GM18511 (cell line): ENCODE measurements around the gene KCNH8.
"Not testable (repeated sequence)": the region's sequence is repeated elsewhere in the genome, so short reads cannot be mapped to it uniquely, and the experiment has no call there.

Experiments
- ATAC-seq: cut with Tn5 transposase; IDR thresholded peaks from one replicate; pipeline ENCODE4 v1.9.1; 2021; ENCODE audit warnings: mild to moderate bottlenecking, moderate library complexity; ENCODE audit not compliant: unreplicated experiment

The KCNH8 gene

DNA sequence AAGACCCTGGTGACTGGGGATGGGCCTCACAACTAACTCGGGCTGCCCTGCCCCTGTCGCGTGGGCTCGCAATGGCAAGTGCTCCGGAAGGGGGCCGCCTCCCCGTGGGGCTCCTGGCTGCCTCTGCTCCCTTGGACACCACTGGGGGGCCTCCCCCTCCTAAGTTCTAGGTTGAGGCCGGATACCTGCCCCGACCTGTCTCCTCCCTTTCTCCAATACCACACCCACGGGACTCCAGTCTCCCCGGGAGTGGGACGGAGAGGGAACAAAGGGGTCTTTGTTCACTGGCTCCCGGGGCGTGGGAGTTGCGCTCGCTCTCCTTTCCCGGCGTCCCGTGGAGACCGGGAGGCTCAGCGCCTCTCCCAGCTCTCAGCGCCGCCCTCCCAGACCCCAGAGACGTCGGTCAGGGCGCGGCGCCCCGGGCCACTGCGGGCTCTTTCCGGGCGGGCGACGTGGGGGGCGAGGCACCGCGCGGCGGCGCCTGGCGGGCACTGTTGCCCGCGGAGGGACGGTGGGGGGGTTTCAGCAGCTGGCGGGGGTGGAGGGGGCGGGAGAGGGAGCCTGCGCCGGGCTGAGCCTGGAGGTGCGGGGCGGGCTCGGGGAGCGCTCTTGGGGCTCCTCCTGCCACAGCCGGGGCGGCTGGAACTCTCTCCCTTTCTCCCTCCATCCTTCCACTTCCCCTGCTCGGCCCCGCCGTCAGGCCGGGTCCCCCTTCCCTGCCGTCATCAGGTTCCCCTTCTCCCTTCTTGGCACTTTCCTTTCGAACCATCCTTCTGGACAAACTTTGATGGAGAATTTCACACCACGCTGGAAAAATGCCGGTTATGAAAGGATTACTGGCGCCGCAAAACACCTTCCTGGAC lies at the start of gene KCNH8:
Gene KCNH8 (plus strand): TSS at position 606 of the 863 bp plus-strand sequence. CDS start 210 bp downstream, at position 816.
- no peak for ATAC-seq

DNA sequence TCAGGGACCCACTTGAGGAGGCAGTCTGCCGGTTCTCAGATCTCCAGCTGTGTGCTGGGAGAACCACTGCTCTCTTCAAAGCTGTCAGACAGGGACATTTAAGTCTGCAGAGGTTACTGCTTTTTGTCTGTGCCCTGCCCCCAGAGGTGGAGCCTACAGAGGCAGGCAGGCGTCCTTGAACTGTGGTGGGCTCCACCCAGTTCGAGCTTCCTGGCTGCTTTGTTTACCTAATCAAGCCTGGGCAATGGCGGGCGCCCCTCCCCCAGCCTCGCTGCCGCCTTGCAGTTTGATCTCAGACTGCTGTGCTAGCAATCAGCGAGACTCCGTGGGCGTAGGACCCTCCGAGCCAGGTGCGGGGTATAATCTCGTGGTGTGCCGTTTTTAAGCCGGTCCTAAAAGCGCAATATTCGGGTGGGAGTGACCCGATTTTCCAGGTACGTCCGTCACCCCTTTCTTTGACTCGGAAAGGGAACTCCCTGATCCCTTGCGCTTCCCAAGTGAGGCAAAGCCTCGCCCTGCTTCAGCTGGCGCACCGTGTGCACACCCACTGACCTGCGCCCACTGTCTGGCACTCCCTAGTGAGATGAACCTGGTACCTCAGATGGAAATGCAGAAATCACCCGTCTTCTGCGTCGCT lies 45.5 kb upstream of the KCNH8 start:
- not testable (repeated sequence) for ATAC-seq

DNA sequence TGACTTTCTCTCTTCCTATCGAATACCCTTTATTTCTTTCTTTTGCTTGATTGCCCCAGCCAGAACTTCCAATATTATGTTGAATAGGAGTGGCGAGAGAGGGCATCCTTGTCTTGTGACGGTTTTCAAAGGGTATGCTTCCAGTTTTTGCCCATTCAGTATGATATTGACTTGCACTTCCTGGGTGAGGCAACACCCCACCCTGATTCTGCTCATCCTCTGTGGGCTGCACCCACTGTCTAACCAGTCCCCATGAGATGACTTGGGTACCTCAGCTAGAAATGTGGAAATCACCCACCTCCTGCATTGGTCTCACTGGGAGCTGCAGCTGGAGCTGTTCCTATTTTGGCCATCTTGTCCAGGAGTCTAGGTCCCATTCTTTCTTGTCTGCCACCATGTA lies 44.8 kb upstream of the KCNH8 start:
- ATAC-seq, result no peak

DNA sequence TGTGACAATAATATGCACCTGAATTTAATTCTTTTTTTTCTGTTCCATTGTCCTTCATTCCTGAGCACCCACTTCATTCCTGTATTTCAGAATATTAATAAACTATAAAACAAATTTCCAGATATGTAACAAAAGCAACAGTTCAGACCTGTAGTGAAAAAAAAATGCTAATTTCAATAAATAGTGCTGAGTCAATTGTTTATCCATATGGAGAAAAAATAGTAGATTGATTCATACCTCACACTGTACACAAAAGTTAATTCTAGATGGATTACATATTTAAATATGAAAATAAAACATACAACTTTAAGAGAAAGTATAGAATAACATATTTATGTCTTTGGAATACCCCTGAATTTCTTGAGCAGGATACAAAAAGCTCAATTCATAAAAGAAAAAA lies 43.9 kb upstream of the KCNH8 start:
- no peak for ATAC-seq

DNA sequence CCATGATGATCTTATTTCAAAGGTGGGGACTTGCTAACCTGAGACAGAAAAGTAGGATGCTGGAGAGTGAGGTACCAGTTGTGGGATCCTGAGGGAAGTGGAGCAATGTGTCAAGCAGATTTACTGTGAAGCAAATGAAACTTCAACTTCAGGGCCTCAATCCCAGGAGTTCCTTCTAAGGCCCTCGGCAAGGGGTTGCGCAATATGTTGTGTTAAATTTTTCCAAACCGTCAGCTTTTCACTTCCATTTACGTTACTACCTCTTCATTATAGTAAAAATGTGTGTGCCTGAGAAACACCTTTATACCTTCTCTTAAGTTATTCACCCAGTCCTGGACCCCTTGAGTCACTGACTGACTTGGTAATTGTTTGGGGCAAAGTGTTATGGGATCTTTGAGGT lies 42.5 kb upstream of the KCNH8 start:
- no peak for ATAC-seq

DNA sequence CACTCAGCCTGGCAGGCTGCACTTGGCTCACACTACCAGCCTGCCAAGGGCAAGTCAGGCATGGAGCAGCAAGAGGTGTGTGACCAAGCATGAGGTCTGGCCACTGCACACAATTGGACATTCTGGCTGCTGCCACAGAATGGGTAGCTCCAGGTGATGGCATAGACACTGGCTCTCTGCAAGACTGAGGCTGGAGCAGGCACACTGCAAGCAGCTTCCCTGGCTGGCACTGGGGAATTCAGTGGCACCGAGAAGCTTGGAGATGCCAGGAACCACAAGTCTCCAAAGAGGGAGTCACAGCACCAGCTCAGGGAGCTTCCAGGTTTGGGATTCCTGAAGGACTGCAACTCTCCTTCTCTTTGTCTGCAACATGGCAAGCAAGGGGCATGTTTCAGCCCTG lies 42.0 kb upstream of the KCNH8 start:
- no peak for ATAC-seq

DNA sequence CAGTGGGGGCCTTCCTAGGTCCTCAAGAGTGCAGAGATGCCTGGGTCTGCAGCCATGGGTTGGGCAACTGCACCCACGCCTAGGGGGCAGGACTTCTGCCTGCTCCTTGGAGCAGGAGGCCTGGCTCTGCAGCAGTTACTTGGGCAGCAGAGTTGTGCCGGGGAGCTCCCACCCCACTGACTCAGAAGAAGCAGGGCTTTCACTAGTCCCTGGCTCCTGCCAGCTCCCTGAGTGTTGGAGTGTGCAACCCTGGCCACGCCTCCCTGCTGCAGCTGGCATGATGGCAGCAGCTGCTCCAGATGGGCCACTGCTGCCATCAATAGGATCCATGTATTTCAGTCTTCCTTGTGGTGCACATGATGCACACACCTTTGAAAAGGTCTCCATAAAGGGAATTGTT lies 40.6 kb upstream of the KCNH8 start:
- ATAC-seq, result no peak

DNA sequence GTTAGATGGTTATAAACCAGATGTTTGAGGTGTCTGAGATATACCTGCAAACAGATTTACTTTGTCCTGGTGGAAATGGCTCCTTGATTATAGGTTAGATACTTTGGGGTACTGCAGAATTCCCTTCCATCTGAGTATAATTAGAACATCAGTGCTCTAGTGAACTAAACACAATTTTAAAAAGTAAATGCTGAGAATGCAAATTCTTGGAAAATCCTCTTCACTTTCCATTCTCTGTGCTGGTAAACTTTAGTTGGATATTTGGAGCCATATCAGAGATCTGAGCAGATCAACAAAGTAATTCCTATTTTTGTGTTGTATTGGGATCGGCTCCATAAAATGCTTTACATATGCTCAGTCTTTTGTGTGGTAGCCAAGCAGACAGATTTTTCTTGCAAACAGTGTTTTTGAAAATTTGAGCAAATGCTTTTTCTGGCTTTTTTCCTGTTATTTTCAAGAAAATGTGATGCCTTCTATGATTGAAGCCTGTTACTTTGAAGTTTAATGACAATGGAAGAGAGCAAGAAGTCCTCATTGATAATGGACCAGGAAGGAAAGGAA lies 37.9 kb upstream of the KCNH8 start:
- ATAC-seq, result no peak

DNA sequence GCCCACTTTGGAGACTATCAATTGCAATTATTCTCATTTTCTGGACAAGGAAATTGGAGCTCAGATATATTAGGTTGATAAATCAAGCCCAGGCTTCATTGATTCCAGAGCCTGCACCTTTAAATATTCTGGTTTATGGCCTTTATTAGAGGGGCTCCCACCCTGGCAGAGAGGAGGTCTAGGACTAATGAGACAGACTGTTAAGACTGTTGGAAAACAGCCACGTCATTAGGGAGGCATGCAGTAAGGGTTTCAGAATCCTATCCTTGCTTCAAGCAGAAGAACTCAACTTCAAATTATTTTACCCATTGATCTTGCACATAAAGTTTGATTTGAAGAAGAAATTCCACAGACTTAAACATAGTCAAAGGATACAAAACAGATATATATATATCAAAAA lies 33.8 kb upstream of the KCNH8 start:
- ATAC-seq, result no peak

DNA sequence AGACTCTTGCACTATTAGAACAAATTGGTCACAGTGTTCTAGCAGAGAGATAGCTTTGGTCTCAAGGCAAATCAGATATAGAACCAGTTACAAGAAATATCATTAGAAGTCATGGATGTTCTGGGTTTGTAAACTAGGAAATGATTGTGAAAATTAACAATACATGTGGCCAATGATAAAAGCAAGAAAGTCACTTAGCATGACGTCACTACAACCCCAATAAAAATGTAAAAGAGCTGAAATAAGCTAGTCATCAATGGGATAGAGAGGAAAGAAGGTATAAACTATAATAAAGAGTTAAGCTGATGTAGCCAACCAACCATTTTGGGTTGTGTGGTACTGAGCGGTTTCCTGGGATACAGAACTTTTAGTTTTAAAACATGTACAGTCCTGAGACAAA lies 32.1 kb upstream of the KCNH8 start:
- no peak for ATAC-seq

DNA sequence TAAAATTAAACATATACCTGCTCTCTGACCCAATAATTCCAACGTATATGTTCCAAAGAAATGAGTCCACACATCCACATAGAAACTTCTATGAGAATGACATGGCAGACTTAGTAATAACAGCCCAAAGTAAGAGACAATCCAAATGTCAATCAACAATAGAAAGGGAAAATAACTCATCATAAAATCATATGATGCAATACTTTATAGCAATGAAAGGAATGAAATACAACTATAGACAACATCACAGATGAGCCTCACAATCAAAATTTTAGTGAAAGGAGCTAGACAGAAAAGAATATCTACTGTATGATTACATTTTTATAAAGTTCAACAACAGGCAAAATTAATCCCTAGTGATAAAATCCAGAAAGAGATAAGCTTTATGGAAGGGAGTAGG lies 23.6 kb upstream of the KCNH8 start:
- no peak for ATAC-seq

DNA sequence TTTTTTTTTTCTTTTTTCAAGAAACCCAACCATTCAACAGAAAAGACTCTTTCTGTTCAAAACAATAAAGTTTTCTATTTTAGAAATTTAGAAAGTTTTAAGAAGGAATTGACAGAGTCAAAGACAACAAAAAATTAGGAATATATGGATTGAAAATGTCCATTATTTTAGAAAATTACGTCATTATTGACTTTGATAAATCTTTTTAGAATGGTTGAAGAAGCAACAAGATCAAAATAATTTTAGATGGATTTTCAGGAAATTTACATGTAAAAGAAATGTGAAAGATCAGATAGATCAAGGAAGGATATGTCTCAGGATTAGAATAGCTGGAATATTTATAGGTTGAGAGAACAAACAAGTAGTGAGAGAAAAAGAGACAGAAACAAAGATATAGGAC lies 8.4 kb upstream of the KCNH8 start:
- no peak for ATAC-seq

DNA sequence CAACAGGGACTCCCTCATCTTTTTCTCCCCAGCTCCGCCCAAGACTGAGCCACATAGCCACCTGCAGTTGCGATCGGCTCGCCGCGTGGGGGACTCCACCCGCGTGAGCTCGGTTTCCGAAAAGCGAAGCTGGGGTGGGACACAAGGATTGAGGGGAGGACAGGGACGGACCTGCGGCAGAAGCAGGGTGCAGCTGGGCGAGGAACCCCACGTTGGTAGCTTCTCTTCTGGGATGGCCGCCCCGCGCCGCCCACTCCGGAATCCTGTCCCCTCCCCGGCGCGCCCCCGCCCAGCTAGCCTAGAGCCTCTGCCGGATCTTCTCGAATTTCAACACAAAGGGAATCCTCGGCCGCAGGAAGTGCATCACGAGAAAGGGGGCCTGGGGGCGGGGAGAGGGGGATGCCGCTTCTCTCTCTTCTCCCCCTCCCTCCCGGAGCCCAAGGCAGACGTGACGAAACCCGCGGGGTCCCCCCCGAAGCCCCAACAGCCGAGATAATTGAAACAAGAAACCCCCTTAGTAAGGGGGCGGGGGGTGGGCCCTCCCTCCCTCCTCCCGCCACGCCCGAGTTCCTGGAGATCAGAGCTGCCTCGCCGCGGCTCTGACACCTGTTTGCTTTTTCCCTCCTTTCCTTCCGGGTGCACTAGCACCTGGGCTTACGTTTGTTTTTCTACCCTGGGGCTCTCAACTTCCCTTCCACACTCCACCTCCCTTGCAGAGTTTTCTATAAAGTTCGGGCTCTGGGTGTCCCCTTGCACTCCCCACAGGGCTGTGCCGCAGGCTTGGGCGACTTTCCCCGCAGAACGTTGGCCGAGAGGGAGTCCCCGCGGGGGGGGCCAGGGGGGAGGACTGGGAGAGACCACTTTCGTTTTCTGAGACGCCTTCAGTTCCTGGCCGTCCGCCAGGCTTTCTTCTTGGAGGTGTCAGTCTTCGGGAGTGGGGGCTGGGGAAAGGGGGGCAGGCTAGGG lies 1.3 kb upstream of the KCNH8 start:
- ATAC-seq, result peak; percentile 80

DNA sequence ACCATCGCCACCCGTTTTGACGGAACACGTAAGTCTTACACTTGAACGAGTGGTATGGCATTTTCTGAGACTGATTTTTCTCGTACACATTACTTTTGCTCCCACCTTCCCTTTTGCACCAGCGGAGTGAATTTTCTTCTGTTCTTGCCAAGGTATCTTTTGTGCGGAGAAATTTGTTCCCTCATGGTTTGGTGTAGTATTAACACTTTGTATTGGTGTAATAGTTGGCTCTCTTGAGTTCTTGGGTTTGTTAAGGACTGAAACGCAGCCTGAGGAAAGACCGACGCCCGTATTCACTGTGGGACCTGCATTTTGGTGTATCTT lies 420 bp downstream of the KCNH8 start:
- ATAC-seq, result no peak

DNA sequence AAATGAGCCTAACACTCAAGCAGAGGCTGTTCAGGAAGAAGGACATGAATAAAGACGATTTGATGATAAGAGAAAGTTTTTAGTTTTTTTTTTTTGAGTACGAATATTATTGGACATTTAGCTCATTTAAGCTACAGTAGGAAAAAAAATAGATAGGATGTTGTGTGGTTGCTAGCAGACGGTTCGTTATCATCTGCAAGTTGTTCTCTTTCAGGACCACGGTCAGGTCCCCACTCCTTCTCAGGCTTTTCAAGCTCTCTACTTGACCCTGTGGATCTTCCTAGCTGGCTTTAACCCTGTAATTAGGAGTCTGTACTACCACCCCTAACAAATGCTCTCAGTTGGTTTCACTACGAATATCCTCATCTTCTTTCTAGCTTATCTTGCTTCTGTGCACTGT lies 1.1 kb downstream of the KCNH8 start:
- no peak for ATAC-seq

DNA sequence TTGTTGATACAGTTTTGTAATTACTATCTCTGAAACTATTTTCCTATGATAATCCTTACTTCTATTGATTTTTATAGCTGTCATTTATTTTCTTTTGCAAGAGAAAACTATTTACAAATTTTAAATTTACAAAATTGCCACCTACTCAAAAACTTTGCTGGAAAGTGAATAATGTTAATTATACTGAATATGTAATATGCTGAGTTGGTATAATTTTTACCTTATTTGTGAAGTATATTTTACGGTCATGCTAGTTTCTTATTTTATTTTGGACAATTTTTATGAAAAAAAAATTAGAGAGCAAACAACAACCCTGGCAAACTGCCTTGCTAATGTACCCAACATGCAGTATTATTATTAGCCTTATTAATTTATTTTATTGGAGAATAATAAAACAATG lies 2.9 kb downstream of the KCNH8 start:
- ATAC-seq, result no peak

DNA sequence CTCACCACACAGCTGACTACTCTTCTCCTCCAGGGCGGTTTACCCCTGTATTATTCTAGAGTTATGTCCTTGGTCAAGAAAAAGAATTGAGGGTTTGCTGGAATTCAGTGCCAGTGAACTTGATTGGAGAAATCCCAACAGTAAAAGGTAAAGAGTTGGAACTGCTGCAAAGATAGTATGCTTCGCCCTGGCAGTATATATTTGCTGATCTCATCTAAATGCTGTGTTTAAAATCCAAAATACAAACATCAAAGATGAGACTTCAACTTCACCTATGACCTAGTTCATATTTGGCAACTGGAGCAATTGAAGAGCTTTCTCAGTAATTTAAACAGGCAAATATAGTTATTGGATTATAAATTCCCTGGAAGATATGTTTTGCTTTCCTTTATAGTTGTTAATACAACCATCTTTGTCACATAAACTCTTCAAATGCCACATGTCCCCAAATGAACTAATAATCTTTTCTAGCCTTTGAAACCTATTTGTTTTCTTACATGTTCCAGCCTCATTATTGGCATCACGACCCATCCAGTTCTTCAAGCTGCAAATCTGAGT lies 6.5 kb downstream of the KCNH8 start:
- ATAC-seq, result no peak

DNA sequence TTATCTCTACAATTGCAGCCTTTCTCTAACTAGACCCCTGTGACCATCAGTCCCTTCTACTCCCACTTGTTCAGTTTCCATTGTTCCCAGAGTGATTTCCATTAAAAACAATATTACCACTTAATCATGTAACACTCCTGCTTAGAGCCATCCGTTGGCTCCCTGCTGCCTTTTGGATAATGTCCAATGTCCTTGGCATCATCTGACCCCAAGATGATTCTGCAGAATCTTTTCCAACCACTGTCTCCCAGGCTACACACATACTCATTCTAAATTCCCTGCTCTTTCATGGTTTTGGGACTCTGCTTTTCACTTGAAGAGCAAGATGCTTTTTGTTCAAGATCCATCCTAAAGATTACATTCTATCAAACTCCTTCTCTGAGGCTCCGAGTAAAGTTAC lies 7.1 kb downstream of the KCNH8 start:
- ATAC-seq, result no peak

DNA sequence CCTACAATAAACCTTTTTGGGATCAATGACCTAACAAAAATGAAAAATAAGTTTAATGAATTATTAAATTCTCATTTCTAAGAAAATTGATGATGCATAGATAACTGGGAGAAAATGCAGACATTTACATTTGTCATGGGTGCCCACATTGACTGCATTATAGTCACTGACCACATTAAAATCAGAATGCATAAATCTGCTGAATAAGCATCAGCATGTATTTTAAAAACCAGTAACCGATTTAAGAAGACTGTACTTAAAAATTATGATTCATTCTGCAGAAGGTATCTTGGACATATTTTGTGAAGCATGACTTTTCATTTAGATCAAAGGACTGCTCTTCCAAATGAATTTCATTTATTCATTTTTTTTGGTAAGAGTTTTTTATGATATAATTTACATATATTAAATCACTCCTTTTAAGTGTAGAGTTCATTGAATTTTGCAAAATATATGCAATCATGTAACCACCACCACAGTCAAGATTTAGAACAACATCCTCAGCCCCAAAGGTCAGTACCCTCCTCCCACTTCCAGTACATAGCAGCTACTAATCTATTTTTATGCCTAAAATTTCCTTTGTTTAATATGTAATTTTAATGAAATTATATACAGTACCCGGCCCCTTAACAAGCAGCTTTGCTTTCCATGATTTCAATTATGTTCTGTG lies 11.8 kb downstream of the KCNH8 start:
- ATAC-seq, result no peak

DNA sequence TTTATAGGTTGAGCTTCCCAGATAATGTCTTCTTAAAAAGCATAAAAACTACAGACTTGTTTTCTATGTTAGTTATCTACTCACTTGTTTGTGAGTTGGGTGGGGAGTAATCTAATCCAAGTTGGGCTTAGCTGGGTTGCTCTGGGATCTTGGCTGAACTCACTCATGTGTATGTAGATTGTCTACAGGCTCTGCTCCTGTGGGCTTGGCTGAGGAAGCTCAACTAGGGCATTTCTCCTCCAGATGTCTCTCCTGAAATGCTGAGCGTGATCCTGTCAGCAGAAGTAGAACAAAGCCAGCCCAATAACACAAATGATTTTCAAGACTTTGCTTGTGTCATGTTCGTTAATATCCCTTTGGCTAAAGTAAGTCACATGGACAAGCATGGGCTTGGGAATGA lies 17.3 kb downstream of the KCNH8 start:
- ATAC-seq, result no peak
